Activated T-cell treated with anti-CD3 and anti-CD28 coated beads, Interleukin-2, amount 50 U/mL, for 24 hours (primary cell): Measurements from ENCODE around the gene INPP5D.
A peak's percentile ranks its signal among the peaks of the same experiment; 100 is the strongest.
"Not testable (repeated sequence)": the region's sequence is repeated elsewhere in the genome, so short reads cannot be mapped to it uniquely, and the experiment has no call there.

Experiments used
- DNase-seq: peaks from one replicate; pipeline ENCODE4 v3.0.0-alpha.2; 2020
- H3K27ac Mint-ChIP-seq: 2 replicates; pipeline ENCODE4 v1.8.0; 2020; ENCODE audit warnings: mild to moderate bottlenecking, mixed read lengths
- H3K27me3 Mint-ChIP-seq: 2 replicates; pipeline ENCODE4 v1.8.0; 2020; ENCODE audit warnings: mixed read lengths
- H3K36me3 Mint-ChIP-seq: 2 replicates; pipeline ENCODE4 v1.8.0; 2020; ENCODE audit warnings: low read depth, mixed read lengths
- H3K4me1 Mint-ChIP-seq: 2 replicates; pipeline ENCODE4 v1.8.0; 2020; ENCODE audit warnings: low read depth, mixed read lengths
- H3K4me3 Mint-ChIP-seq: 2 replicates; pipeline ENCODE4 v1.8.0; 2020; ENCODE audit warnings: mild to moderate bottlenecking, moderate library complexity, mixed read lengths
- H3K9me3 Mint-ChIP-seq: 2 replicates; pipeline ENCODE4 v1.8.0; 2020; ENCODE audit warnings: mixed read lengths

Gene INPP5D

GRCh38 chr2:233147829-233148167, 87.7 kb downstream of the INPP5D start:
- Mint-ChIP-seq H3K27me3 (no peaks in the 10 kb centered on the region), H3K4me3 (no peak overlapping the region), H3K27ac (no peak overlapping the region), H3K4me1 (peaks cover 7% of the 10 kb centered on the region), H3K9me3 (no peaks in the 10 kb centered on the region), H3K36me3 (peaks cover 97% of the 10 kb centered on the region)
- DNase-seq: no peak

GRCh38 chr2:233148354-233148753, 88.2 kb downstream of the INPP5D start:
- no peaks in the 10 kb centered on the region for H3K9me3 Mint-ChIP-seq
- peak overlapping the region; percentile 5 for H3K27ac Mint-ChIP-seq
- no peak overlapping the region for H3K4me3 Mint-ChIP-seq
- peaks cover 3% of the 10 kb centered on the region for H3K4me1 Mint-ChIP-seq
- H3K27me3 Mint-ChIP-seq: no peaks in the 10 kb centered on the region
- no peak for DNase-seq
- peaks cover 97% of the 10 kb centered on the region for H3K36me3 Mint-ChIP-seq

GRCh38 chr2:233152541-233152940, 92.4 kb downstream of the INPP5D start:
- peaks cover 92% of the 10 kb centered on the region for H3K36me3 Mint-ChIP-seq
- peak overlapping the region; percentile 71 for H3K27ac Mint-ChIP-seq
- no peak for DNase-seq
- H3K27me3 Mint-ChIP-seq: no peaks in the 10 kb centered on the region
- no peaks in the 10 kb centered on the region for H3K9me3 Mint-ChIP-seq
- H3K4me1 Mint-ChIP-seq: no peaks in the 10 kb centered on the region
- no peak overlapping the region for H3K4me3 Mint-ChIP-seq

GRCh38 chr2:233153146-233153798, 93.1 kb downstream of the INPP5D start:
- no peak for DNase-seq
- Mint-ChIP-seq H3K27me3 (no peaks in the 10 kb centered on the region), H3K27ac (peak overlapping the region; percentile 71), H3K4me3 (no peak overlapping the region), H3K36me3 (peaks cover 91% of the 10 kb centered on the region), H3K4me1 (no peaks in the 10 kb centered on the region), H3K9me3 (no peaks in the 10 kb centered on the region)

- Mint-ChIP-seq H3K27ac (peak overlapping the region; percentile 47), H3K4me1 (no peaks in the 10 kb centered on the region), H3K27me3 (no peaks in the 10 kb centered on the region), H3K4me3 (no peak overlapping the region), H3K36me3 (peaks cover 88% of the 10 kb centered on the region), H3K9me3 (no peaks in the 10 kb centered on the region)
- no peak for DNase-seq
Measured at GRCh38 chr2:233156001-233156400, 95.9 kb downstream of the INPP5D start.

GRCh38 chr2:233156461-233156860, 96.3 kb downstream of the INPP5D start:
- not testable (repeated sequence) for H3K9me3 Mint-ChIP-seq
- H3K27ac Mint-ChIP-seq: peak overlapping the region; percentile 47

GRCh38 chr2:233161730-233162129, 101.6 kb downstream of the INPP5D start:
- Mint-ChIP-seq H3K36me3 (peaks cover 60% of the 10 kb centered on the region), H3K4me1 (no peaks in the 10 kb centered on the region), H3K9me3 (no peaks in the 10 kb centered on the region), H3K27ac (no peak overlapping the region), H3K27me3 (no peaks in the 10 kb centered on the region), H3K4me3 (no peak overlapping the region)
- no peak for DNase-seq

More at GRCh38 chr2:233156461-233156860, 96.3 kb downstream of the INPP5D start:
- peaks cover 90% of the 10 kb centered on the region for H3K36me3 Mint-ChIP-seq
- not testable (repeated sequence) for DNase-seq, H3K4me3 Mint-ChIP-seq, H3K4me1 Mint-ChIP-seq, H3K27me3 Mint-ChIP-seq

- Mint-ChIP-seq H3K27ac (no peak overlapping the region), H3K9me3 (no peaks in the 10 kb centered on the region), H3K4me3 (no peak overlapping the region), H3K36me3 (peaks cover 57% of the 10 kb centered on the region), H3K4me1 (no peaks in the 10 kb centered on the region), H3K27me3 (no peaks in the 10 kb centered on the region)
- no peak for DNase-seq
Measured at GRCh38 chr2:233162770-233163169, 102.6 kb downstream of the INPP5D start.

- H3K4me3 Mint-ChIP-seq: no peak overlapping the region
- H3K9me3 Mint-ChIP-seq: no peaks in the 10 kb centered on the region
- H3K36me3 Mint-ChIP-seq: peaks cover 53% of the 10 kb centered on the region
- no peak for DNase-seq
- H3K27me3 Mint-ChIP-seq: no peaks in the 10 kb centered on the region
- H3K27ac Mint-ChIP-seq: peak overlapping the region; percentile 58
- no peaks in the 10 kb centered on the region for H3K4me1 Mint-ChIP-seq
Measured at GRCh38 chr2:233163486-233164103, 103.5 kb downstream of the INPP5D start.

- no peaks in the 10 kb centered on the region for H3K9me3 Mint-ChIP-seq
- H3K27ac Mint-ChIP-seq: peak overlapping the region; percentile 73
- peaks cover 53% of the 10 kb centered on the region for H3K36me3 Mint-ChIP-seq
- DNase-seq: no peak
- no peaks in the 10 kb centered on the region for H3K4me1 Mint-ChIP-seq
- no peaks in the 10 kb centered on the region for H3K27me3 Mint-ChIP-seq
- H3K4me3 Mint-ChIP-seq: no peak overlapping the region
Measured at GRCh38 chr2:233164128-233164635, 104.0 kb downstream of the INPP5D start.

- Mint-ChIP-seq H3K27me3 (no peaks in the 10 kb centered on the region), H3K27ac (no peak overlapping the region), H3K36me3 (peaks cover 53% of the 10 kb centered on the region), H3K4me3 (no peak overlapping the region), H3K4me1 (no peaks in the 10 kb centered on the region), H3K9me3 (no peaks in the 10 kb centered on the region)
- no peak for DNase-seq
Measured at GRCh38 chr2:233164967-233165366, 104.8 kb downstream of the INPP5D start.

GRCh38 chr2:233165543-233165894, 105.4 kb downstream of the INPP5D start:
- Mint-ChIP-seq H3K27ac (no peak overlapping the region), H3K9me3 (no peaks in the 10 kb centered on the region)

GRCh38 chr2:233165895-233166661, 105.9 kb downstream of the INPP5D start:
- Mint-ChIP-seq H3K4me3 (no peak overlapping the region), H3K27ac (peak overlapping the region; percentile 79), H3K9me3 (no peaks in the 10 kb centered on the region), H3K36me3 (peaks cover 54% of the 10 kb centered on the region), H3K4me1 (no peaks in the 10 kb centered on the region), H3K27me3 (no peaks in the 10 kb centered on the region)
- peak; percentile 41 for DNase-seq

More at GRCh38 chr2:233165543-233165894, 105.4 kb downstream of the INPP5D start:
- Mint-ChIP-seq H3K36me3 (peaks cover 53% of the 10 kb centered on the region), H3K4me3 (no peak overlapping the region), H3K4me1 (no peaks in the 10 kb centered on the region), H3K27me3 (no peaks in the 10 kb centered on the region)
- no peak for DNase-seq

- DNase-seq: no peak
- Mint-ChIP-seq H3K27ac (no peak overlapping the region), H3K4me1 (no peaks in the 10 kb centered on the region), H3K36me3 (peaks cover 61% of the 10 kb centered on the region), H3K4me3 (no peak overlapping the region), H3K27me3 (no peaks in the 10 kb centered on the region), H3K9me3 (no peaks in the 10 kb centered on the region)
Measured at GRCh38 chr2:233168445-233168844, 108.3 kb downstream of the INPP5D start.

- H3K36me3 Mint-ChIP-seq: peaks cover 65% of the 10 kb centered on the region
- no peak for DNase-seq
- no peaks in the 10 kb centered on the region for H3K4me1 Mint-ChIP-seq
- H3K4me3 Mint-ChIP-seq: no peak overlapping the region
- H3K27me3 Mint-ChIP-seq: no peaks in the 10 kb centered on the region
- H3K27ac Mint-ChIP-seq: peak overlapping the region; percentile 63
- H3K9me3 Mint-ChIP-seq: no peaks in the 10 kb centered on the region
Measured at GRCh38 chr2:233168919-233169318, 108.8 kb downstream of the INPP5D start.
